ENCODE measurements around the gene SIX1.
A peak's percentile ranks its signal among the peaks of the same experiment; 100 is the strongest.

The SIX1 gene

GRCh38 chr14:60662982-60663381 lies 13.7 kb upstream of the SIX1 start:
- no peak for TF ChIP-seq CTCF (IDR thresholded peaks at IDR 0.05; ENCODE audit: extremely low read depth, insufficient read depth, missing control alignments)
- no peak for DNase-seq (ENCODE audit: low spot score)
- in situ Hi-C loops (cut with MboI; ENCODE audit: low pct_unique_long_range_greater_than_20kb, low sequenced_read_pairs, unreplicated experiment), result loop anchor here (10.0 kb wide), 1 partner anchor 362 kb away; no protein-coding TSS in a partner anchor

GRCh38 chr14:60661721-60662120 lies 12.4 kb upstream of the SIX1 start:
- no peak for DNase-seq (ENCODE audit: low spot score)
- in situ Hi-C loops (cut with MboI; ENCODE audit: low pct_unique_long_range_greater_than_20kb, low sequenced_read_pairs, unreplicated experiment), result loop anchor here (10.0 kb wide), 1 partner anchor 363 kb away; no protein-coding TSS in a partner anchor
- TF ChIP-seq CTCF (IDR thresholded peaks at IDR 0.05; ENCODE audit: extremely low read depth, insufficient read depth, missing control alignments), result no peak

- in situ Hi-C loops (cut with MboI; ENCODE audit: low pct_unique_long_range_greater_than_20kb, low sequenced_read_pairs, unreplicated experiment), result no loop called here
- no peak for TF ChIP-seq CTCF (IDR thresholded peaks at IDR 0.05; ENCODE audit: extremely low read depth, insufficient read depth, missing control alignments)
- DNase-seq (ENCODE audit: low spot score), result no peak
Measured at GRCh38 chr14:60658909-60659585, 9.8 kb upstream of the SIX1 start.

GRCh38 chr14:60658211-60658690 lies 9.0 kb upstream of the SIX1 start:
- no peak for TF ChIP-seq CTCF (IDR thresholded peaks at IDR 0.05; ENCODE audit: extremely low read depth, insufficient read depth, missing control alignments)
- in situ Hi-C loops (cut with MboI; ENCODE audit: low pct_unique_long_range_greater_than_20kb, low sequenced_read_pairs, unreplicated experiment), result no loop called here
- no peak for DNase-seq (ENCODE audit: low spot score)

GRCh38 chr14:60657456-60658210 lies 8.4 kb upstream of the SIX1 start:
- in situ Hi-C loops (cut with MboI; ENCODE audit: low pct_unique_long_range_greater_than_20kb, low sequenced_read_pairs, unreplicated experiment), result no loop called here
- no peak for TF ChIP-seq CTCF (IDR thresholded peaks at IDR 0.05; ENCODE audit: extremely low read depth, insufficient read depth, missing control alignments)
- peak; percentile 26 for DNase-seq (ENCODE audit: low spot score)

GRCh38 chr14:60656686-60657455 lies 7.6 kb upstream of the SIX1 start:
- TF ChIP-seq CTCF (IDR thresholded peaks at IDR 0.05; ENCODE audit: extremely low read depth, insufficient read depth, missing control alignments), result peak; percentile 73
- DNase-seq (ENCODE audit: low spot score), result peak; percentile 85
- in situ Hi-C loops (cut with MboI; ENCODE audit: low pct_unique_long_range_greater_than_20kb, low sequenced_read_pairs, unreplicated experiment), result no loop called here

Data from GM13977 (cell line).